COR-L47 (cell line): ENCODE results near the gene COL8A2.

ENCODE experiments used
- DNase-seq: peaks from one replicate; lab custom pipeline; 2025; lab: John Stamatoyannopoulos, UW

COL8A2 gene

DNA sequence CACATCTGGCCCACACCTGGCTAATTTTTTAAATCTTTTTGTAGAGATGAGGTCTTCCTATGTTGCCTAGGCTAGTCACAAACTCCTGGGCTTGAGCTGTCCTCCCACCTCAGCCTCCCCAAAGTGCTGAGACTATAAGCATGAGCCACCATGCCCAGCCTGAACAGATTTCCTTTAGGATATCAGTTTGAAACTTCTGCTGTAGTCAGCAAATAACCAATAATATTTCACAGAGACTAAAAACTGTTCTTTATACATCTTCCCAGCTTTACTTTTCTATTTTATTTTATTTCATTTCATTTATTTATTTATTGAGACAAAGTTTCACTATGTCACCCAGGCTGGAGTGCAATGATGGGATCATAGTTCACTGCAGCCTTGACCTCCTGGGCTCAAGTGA is 71.0 kb downstream of the COL8A2 start:
- DNase-seq = no peak

DNA sequence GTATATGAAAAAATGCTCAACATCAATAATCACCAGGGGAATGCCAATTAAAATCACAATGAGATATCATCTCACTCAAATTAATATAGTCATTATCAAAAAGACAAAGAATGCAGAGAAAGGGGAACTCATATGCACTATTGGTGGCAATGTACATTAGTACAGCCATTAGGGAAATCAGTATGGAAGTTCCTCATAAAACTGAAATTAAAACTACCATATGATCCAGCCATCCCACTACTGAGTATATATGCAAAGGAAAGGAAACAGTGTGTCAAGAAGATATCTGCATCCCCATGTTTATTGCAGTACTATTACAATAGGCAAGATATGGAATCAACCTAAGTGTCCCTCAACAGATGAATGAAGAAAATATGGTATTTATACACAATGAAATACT is 73.2 kb downstream of the COL8A2 start:
- no peak for DNase-seq
